Hepatocyte (in vitro differentiated cells): ENCODE data around the gene PTPRQ. TPM values are rescaled to one million over a fixed set of nuclear protein-coding genes. Genes with fewer than 3 reads are reported as not detected.

ENCODE experiments used
- DNase-seq: peaks from one replicate; pipeline ENCODE4 v3.0.0-alpha.2; 2016; ENCODE audit warnings: low spot score
- H2AFZ ChIP-seq: fragments of 200-600 bp; sonication (generic); 2 replicates; pipeline ENCODE4 v1.6.0; 2016; ENCODE audit warnings: antibody characterized with exemption, mild to moderate bottlenecking
- H3K27ac ChIP-seq: fragments of 200-600 bp; sonication (generic); 2 replicates; pipeline ENCODE4 v1.5.1; 2016; ENCODE audit warnings: mild to moderate bottlenecking
- H3K27me3 ChIP-seq: fragments of 200-600 bp; sonication (generic); 2 replicates; pipeline ENCODE4 v1.6.1; 2016
- H3K36me3 ChIP-seq: fragments of 200-600 bp; sonication (generic); replicated peaks from 2 replicates; pipeline ENCODE4 v1.5.1; 2016; ENCODE audit warnings: low read depth; ENCODE audit not compliant: insufficient read depth
- H3K4me1 ChIP-seq: fragments of 200-600 bp; sonication (generic); 2 replicates; pipeline ENCODE4 v1.5.1; 2016; ENCODE audit warnings: mild to moderate bottlenecking, moderate library complexity; ENCODE audit not compliant: insufficient read depth
- H3K4me2 ChIP-seq: fragments of 200-600 bp; sonication (generic); 2 replicates; pipeline ENCODE4 v1.6.0; 2016
- H3K4me3 ChIP-seq: fragments of 200-600 bp; sonication (generic); 2 replicates; pipeline ENCODE4 v1.5.1; 2016; ENCODE audit warnings: mild to moderate bottlenecking
- H3K79me2 ChIP-seq: fragments of 200-600 bp; sonication (generic); 2 replicates; pipeline ENCODE4 v1.6.0; 2017; ENCODE audit warnings: mild to moderate bottlenecking
- H3K9me2 ChIP-seq: fragments of 200-600 bp; sonication (generic); replicated peaks from 2 replicates; pipeline ENCODE4 v1.6.0; 2017; ENCODE audit warnings: mild to moderate bottlenecking; ENCODE audit not compliant: insufficient read depth
- H3K9me3 ChIP-seq: fragments of 200-600 bp; sonication (generic); 2 replicates; pipeline ENCODE4 v1.5.1; 2016; ENCODE audit warnings: low read depth, mild to moderate bottlenecking
- H4K20me1 ChIP-seq: fragments of 200-600 bp; sonication (generic); 2 replicates; pipeline ENCODE4 v1.6.0; 2016; ENCODE audit warnings: mild to moderate bottlenecking; ENCODE audit not compliant: insufficient read depth, poor library complexity, severe bottlenecking
- EZH2 ChIP-seq: fragments of 200-600 bp; sonication (generic); IDR thresholded peaks from 2 replicates; pipeline ENCODE4 v1.6.1; 2016; ENCODE audit warnings: antibody characterized with exemption, mild to moderate bottlenecking, borderline replicate concordance
- EZH2phosphoT487 ChIP-seq: fragments of 200-600 bp; sonication (generic); IDR thresholded peaks from one replicate; pipeline ENCODE4 v1.6.1; 2018; ENCODE audit warnings: antibody characterized with exemption, mild to moderate bottlenecking, low read depth, moderate library complexity; ENCODE audit not compliant: unreplicated experiment, severe bottlenecking
- WGBS: methylation state at CpG from one replicate; pipeline ENCODE4 v1.1.6; 2016; ENCODE audit warnings: low lambda C conversion rate; ENCODE audit errors: missing lambda C conversion rate; 5-methylcytosine and 5-hydroxymethylcytosine counted together
- polyA plus RNA-seq: library from polyadenylated mRNA; unstranded; fragments of >200 nt; fragmentation: Nextera tagmentation; extraction: Ambion mirVana; gene quantifications from 2 replicates; pipeline ENCODE4 v1.2.1, GENCODE V29; 2016
- total RNA-seq: library from RNA; depleted of rRNA; stranded (reverse); fragments of >200 nt; gene quantifications from 2 replicates; pipeline ENCODE4 v1.2.3, GENCODE V29; 2014
- TF ChIP-seq, protein P1 (sequence below): fragments of 200-600 bp; sonication (generic); IDR thresholded peaks from 2 replicates; pipeline ENCODE4 v1.5.1; 2016; ENCODE audit warnings: antibody characterized with exemption, mild to moderate bottlenecking; ENCODE audit not compliant: poor library complexity

The PTPRQ gene
- total and polyA plus RNA-seq, 2 experiments from 2014 or later: 0.03 TPM; not detected in 1

DNA sequence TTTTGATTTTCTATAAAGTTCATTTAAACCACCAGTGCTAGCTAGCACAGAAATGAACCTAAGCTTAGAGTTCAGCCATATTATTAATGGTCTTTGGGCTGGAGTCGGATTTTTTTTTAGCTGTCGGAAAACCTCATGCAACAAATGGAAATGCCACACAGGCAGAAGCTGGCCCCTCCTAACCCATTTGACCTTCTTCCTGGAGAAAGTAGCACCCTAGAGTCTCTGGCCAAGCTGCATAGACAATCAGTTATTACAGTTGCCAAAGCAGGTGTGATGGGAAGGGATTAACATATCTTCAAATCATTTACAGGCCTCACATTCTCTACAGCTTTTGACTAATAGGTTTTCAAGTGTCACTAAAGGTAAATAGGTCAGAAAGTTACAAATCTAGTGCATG is 49.4 kb downstream of the PTPRQ start:
- Histone ChIP-seq H3K4me2 (no peak overlapping the region), H3K27me3 (no peaks in the 10 kb centered on the region), H3K27ac (no peak overlapping the region), H3K9me2 (no peaks in the 10 kb centered on the region), H4K20me1 (no peaks in the 10 kb centered on the region), H2AFZ (no peak overlapping the region), H3K4me1 (no peaks in the 10 kb centered on the region), H3K36me3 (no peaks in the 10 kb centered on the region), H3K79me2 (no peaks in the 10 kb centered on the region), H3K9me3 (no peaks in the 10 kb centered on the region), H3K4me3 (no peak overlapping the region)
- no peak for DNase-seq
- TF ChIP-seq EZH2phosphoT487 (no peak), EZH2 (no peak)
- TF ChIP-seq, protein P1, sequence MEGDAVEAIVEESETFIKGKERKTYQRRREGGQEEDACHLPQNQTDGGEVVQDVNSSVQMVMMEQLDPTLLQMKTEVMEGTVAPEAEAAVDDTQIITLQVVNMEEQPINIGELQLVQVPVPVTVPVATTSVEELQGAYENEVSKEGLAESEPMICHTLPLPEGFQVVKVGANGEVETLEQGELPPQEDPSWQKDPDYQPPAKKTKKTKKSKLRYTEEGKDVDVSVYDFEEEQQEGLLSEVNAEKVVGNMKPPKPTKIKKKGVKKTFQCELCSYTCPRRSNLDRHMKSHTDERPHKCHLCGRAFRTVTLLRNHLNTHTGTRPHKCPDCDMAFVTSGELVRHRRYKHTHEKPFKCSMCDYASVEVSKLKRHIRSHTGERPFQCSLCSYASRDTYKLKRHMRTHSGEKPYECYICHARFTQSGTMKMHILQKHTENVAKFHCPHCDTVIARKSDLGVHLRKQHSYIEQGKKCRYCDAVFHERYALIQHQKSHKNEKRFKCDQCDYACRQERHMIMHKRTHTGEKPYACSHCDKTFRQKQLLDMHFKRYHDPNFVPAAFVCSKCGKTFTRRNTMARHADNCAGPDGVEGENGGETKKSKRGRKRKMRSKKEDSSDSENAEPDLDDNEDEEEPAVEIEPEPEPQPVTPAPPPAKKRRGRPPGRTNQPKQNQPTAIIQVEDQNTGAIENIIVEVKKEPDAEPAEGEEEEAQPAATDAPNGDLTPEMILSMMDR: no peak
- 95% methylated on average over 2 of the region's 2 CpGs for WGBS

DNA sequence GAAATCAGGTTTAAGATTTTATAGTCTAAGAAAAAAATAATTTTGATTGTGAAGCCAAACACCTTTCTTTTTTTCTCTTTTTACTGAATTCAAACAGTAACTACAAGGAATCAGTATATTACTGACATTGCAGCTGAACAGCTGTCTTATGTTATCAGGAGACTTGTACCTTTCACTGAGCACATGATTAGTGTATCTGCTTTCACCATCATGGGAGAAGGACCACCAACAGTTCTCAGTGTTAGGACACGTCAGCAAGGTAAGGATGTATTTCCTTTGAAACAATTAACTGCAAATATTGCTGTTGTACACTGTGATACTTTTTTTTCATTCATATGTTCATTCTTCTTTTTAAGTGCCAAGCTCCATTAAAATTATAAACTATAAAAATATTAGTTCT is 50.8 kb downstream of the PTPRQ start:
- Histone ChIP-seq H3K9me3 (no peaks in the 10 kb centered on the region), H3K4me1 (no peaks in the 10 kb centered on the region), H3K4me2 (no peak overlapping the region), H3K27ac (no peak overlapping the region), H3K9me2 (no peaks in the 10 kb centered on the region), H3K4me3 (no peak overlapping the region), H3K27me3 (no peaks in the 10 kb centered on the region), H2AFZ (no peak overlapping the region), H3K79me2 (no peaks in the 10 kb centered on the region), H3K36me3 (no peaks in the 10 kb centered on the region), H4K20me1 (no peaks in the 10 kb centered on the region)
- 56% methylated on average over 1 of the region's 1 CpG for WGBS
- no peak for DNase-seq
- TF ChIP-seq EZH2: no peak
- TF ChIP-seq, protein P1: no peak
- no peak for TF ChIP-seq EZH2phosphoT487

DNA sequence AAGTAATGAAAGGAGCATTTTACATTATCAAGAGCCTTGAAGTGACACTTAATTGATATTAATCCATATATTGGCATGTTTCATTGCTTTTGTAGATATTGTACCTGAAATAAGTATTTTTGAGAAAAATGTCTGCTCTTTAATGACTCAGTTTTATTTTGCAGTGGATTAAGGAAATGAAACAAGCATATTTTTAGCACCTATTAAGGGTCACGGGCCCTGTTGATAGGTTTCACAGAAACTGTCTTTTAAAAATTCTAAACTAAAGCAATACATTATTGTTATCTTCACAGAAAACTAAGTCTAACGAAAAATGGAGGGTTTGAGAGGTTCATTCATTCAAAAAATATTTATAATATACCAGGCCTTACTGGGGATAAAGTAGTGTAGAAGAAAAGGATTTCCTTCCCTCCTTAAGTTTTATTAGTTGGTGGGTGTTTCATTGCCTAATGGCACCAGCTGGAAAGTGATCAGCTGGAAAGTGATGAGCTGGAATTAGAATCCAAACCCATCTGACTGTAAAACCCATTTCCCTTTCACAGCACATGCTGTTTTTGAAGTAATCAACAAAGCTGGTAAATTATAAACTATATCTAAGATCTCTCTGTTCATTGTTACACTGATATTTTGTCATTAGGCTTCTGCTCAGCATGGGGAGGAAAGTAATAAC is 54.2 kb downstream of the PTPRQ start:
- Histone ChIP-seq H4K20me1 (no peaks in the 10 kb centered on the region), H3K4me2 (no peak overlapping the region), H3K4me3 (no peak overlapping the region), H3K4me1 (no peaks in the 10 kb centered on the region), H3K9me3 (no peaks in the 10 kb centered on the region), H3K27ac (no peak overlapping the region), H3K36me3 (no peaks in the 10 kb centered on the region), H3K79me2 (no peaks in the 10 kb centered on the region), H3K27me3 (no peaks in the 10 kb centered on the region), H2AFZ (no peak overlapping the region), H3K9me2 (no peaks in the 10 kb centered on the region)
- no peak for DNase-seq
- no peak for TF ChIP-seq EZH2phosphoT487
- TF ChIP-seq, protein P1: no peak
- TF ChIP-seq EZH2: no peak
- 59% methylated on average over 2 of the region's 2 CpGs for WGBS
